ENCODE results near the gene CAMK1D.

DNA sequence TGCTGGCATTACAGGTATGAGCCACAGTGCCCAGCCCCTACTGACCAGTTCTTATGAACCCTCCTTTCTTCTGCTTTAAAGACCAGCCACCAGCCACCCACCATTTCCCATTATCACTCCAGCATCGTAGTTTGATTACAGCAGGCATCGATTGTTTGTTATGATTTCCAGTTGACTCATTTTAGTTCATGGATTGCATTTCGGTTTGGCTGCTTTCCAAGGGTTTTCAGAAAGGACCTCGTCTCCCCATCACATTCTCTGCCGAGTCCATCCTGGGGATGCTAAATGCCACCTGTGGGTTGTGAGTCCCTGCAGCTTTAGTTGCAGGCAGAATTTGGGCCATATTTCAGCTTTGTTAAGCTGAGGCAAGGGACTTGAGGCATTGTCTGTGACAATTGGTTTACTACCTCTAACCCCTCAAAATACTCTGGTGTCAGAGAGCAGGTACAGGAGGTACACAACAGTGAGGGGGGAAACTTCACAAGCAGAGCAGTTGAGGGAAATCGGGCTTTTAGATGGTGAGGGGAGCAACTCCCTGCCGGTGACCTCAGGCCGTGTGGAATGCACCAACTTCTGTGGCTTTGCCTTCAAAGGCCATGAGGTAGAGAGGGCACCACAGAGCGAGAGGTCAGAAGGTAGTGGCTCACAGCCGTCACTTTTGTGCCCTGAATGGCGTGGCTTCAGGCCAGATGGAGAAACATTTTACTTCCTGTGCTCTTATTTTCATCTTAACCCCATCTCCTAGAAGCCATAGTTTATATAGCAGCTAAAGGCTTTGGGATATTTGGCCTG, 448.3 kb downstream of the CAMK1D start:
- TF ChIP-seq POLR2A (IDR thresholded peaks at IDR 0.05) (no peak), POLR2AphosphoS5 (IDR thresholded peaks at IDR 0.05; ENCODE audit: insufficient read depth in 1 of 2, low read depth in 1 of 2) (no peak)
- TF ChIP-seq, protein P1, sequence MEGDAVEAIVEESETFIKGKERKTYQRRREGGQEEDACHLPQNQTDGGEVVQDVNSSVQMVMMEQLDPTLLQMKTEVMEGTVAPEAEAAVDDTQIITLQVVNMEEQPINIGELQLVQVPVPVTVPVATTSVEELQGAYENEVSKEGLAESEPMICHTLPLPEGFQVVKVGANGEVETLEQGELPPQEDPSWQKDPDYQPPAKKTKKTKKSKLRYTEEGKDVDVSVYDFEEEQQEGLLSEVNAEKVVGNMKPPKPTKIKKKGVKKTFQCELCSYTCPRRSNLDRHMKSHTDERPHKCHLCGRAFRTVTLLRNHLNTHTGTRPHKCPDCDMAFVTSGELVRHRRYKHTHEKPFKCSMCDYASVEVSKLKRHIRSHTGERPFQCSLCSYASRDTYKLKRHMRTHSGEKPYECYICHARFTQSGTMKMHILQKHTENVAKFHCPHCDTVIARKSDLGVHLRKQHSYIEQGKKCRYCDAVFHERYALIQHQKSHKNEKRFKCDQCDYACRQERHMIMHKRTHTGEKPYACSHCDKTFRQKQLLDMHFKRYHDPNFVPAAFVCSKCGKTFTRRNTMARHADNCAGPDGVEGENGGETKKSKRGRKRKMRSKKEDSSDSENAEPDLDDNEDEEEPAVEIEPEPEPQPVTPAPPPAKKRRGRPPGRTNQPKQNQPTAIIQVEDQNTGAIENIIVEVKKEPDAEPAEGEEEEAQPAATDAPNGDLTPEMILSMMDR (IDR thresholded peaks at IDR 0.05) = no peak
